Stomach (tissue), 4 donors: ENCODE data around the gene FRAT2.

ENCODE experiments used
- CTCF ChIP-seq, 7 experiments: fragments of 450-650 bp in 4 of 7; fragments of 200-600 bp in 3 of 7; sonication (generic) in 3 of 7; IDR thresholded peaks; one replicate each; pipeline ENCODE4 v1.5.1; 2016 to 2019; ENCODE audit warnings: antibody characterized with exemption in 7 of 7, control low read depth in 2 of 7, mild to moderate bottlenecking in 1 of 7
- EP300 ChIP-seq: sonication (generic); formaldehyde crosslinking; IDR thresholded peaks from one replicate; pipeline ENCODE4 v1.6.1; 2017; ENCODE audit warnings: antibody characterized with exemption
- POLR2A ChIP-seq, 4 donors: fragments of 450-650 bp; IDR thresholded peaks; one replicate each; pipeline ENCODE4 v1.6.1; 2016; ENCODE audit warnings: antibody characterized with exemption in 4 of 4, control low read depth in 2 of 4, mild to moderate bottlenecking in 1 of 4, moderate library complexity in 1 of 4

- TF ChIP-seq CTCF (IDR thresholded peaks at IDR 0.05) (no peak), EP300 (no peak), POLR2A (IDR thresholded peaks at IDR 0.05) (no peak)
Observed at GRCh38 chr10:97336006-97336405, 1.5 kb upstream of the FRAT2 start.
